HG03442 (cell line): ENCODE results near the gene BPIFB4.
"Not testable (repeated sequence)": the region's sequence is repeated elsewhere in the genome, so short reads cannot be mapped to it uniquely, and the experiment has no call there.

Experiments
- ATAC-seq: cut with Tn5 transposase; IDR thresholded peaks from one replicate; pipeline ENCODE4 v1.9.1; 2021; ENCODE audit warnings: mild to moderate bottlenecking, moderate library complexity; ENCODE audit not compliant: unreplicated experiment

The BPIFB4 gene

DNA sequence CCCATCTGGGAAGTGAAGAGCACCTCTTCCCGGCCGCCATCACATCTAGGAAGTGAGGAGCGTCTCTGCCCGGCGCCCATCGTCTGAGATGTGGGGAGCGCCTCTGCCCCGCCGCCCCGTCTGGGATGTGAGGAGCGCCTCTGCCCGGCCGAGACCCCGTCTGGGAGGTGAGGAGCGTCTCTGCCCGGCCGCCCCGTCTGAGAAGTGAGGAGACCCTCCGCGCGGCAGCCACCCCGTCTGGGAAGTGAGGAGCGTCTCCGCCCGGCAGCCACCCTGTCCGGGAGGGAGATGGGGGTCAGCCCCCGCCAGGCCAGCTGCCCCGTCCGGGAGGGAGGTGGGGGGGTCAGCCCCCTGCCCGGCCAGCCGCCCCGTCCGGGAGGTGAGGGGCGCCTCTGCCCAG, 36.1 kb downstream of the BPIFB4 start:
- not testable (repeated sequence) for ATAC-seq

DNA sequence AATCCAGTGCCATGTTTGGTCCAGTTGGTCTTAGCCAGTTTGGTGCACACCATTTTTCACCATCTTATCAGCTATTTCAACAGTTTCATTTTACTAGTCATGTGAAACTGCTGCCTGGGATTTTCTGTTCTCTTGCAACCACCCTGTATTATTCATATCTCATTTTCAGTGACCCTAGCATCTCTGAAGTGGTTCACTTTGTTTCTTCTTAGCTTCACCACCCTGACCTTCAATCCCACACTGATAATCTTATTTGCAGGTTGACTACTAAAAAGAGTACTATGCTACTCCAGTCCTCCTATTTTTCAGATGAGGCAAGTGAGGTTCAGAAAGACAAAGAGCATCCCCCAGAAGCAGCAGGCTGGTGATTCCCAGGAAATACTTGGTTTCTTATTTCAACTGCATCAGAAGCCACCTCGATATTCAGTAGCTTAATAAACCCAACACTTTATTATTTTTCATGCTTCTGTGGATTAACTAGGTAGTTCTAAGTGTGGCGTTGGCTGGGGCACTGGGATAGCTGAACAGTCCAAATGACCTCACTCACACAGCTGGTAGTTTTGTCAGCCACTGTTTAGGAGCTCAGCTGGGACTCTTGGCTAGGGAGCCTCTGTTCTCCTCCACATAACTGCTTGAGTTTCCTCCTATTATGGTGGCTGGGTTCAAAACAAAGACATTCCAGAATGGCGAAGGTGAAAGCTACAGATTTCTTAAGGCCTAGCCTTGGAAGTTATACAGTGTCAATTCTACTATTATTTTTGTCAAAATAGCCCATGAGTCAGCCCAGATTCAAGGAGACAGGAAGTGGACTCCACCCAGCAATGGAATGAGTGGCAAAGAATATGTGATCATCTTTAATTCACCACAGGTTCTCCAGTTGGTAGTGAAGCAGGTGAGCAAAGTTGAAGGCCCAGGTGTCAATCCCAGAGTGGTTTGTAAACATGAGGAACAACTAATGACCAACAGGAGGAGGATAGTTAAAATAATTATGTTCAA, 40.6 kb downstream of the BPIFB4 start:
- no peak for ATAC-seq

DNA sequence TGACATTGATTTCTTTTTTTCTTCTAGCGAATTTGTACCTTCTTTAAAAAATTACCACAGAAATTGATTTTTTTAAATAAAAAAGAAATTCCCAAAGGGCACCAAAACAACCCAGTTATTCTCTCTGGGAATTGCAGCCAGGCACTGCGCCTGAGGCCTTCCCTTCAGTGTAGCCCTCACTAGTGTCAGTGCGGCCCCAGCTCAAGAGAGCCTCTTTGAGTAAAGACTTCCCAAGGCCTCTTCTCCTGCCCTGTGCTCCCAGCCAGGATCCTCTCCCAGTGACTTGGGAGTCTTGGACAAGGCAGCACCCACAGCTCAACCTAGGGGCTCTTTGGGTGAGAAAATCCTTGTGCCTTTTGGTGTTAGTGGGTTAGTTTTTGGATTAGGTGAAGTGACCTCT, 41.5 kb downstream of the BPIFB4 start:
- ATAC-seq = no peak

DNA sequence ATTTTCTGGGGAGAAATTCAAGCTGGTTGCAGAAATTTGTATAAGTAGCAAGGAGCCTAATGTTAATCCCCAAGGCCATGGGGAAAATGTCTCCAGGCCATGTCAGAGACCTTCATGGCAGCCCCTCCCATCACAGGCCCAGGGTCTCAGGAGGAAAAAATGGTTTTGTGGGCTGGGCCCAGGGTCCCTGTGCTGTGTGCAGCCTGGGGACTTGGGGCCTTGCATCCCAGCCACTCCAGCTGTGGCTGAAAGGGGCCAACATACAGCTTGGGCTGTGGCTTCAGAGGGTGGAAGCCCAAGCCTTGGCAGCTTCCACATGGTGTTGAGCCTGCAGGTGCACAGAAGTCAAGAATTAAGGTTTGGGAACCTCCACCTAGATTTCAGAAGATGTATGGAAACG, 42.9 kb downstream of the BPIFB4 start:
- not testable (repeated sequence) for ATAC-seq

DNA sequence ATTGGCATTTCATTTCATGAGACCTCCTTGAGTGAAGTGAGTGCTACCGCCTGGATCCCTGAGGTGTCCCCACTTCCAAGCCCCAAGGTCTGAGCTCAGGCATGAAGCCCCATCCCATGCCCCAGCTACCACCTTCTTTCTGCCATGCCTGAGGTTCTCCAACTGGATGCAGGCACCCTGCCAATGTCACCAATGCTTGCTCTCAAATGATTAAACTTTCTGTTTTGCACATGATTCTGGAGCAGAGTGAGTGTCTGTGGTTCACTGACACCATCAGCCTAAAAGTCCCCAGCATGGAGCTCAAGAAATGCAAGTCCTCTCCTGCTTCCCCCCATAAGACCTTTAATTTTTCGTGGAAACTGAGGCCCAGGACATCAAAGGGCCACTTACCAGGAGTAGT, 44.8 kb downstream of the BPIFB4 start:
- no peak for ATAC-seq

DNA sequence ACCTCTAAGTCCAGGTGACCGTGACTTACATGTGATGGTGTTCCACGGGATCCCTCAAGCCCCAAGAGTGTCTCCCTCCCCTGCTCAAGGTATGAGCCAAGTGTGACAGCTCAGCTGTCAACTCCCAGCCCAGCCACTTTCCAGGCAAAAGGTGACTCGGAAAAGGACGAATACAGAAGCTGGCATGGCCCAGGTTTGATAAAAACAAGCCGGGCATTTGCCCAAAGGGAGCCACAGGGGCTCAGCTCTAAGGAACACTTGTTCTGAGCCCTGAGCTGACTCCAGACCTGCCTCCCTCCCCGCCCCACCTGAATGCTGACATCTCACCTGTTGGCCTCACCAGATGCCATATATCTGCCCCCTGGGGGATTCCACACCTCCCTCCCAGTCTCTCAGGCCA, 45.6 kb downstream of the BPIFB4 start:
- ATAC-seq = no peak

DNA sequence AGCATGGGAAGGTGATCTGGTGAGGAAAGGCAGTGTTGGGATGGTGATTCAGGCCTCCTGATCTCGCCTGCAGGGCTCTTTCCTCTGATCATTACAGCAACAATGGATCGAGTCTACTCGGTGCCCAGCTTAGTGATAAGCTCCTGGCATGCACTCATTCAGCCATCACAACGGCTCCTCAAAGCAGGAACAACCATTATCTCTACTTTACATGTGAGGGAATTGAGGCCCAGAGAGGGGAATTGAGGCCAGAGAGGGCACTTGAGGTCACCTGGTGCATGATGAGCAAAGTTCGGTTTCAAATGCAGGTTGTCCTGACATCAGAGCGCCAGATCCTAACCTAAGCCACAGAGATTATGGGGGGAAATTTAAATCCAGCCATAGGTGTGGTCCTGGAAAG, 46.5 kb downstream of the BPIFB4 start:
- ATAC-seq = no peak

DNA sequence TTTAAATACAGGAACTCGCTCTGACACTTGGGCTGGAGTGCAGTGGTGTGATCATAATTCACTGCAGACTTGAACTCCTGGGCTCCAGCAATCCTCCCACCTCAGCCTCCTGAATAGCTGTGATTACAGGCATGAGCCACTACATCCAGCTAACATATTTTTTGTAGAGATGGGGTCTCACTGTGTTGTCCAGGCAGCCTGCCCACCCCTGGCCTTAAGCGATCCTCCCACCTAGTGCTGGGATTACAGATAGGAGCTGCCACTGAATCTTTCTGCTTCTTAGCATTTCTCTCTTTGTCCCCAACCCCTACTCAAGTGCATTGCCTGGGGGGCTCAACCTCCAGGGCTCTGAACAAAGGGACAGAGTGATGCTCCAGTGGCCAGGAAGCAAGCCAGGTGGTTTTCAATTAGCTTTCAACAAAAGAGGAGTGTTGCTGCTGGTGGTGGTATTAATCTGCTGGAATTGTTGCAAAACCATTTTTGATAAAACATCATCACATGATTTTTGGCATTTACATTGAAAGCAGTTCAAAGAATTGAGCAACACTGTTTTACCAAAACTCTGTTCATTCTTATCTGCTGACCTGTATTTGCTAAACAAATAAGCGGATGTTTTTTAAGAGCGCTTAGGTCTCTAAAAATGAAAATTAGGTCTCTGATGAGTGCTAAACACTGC, 48.1 kb downstream of the BPIFB4 start:
- ATAC-seq = no peak

DNA sequence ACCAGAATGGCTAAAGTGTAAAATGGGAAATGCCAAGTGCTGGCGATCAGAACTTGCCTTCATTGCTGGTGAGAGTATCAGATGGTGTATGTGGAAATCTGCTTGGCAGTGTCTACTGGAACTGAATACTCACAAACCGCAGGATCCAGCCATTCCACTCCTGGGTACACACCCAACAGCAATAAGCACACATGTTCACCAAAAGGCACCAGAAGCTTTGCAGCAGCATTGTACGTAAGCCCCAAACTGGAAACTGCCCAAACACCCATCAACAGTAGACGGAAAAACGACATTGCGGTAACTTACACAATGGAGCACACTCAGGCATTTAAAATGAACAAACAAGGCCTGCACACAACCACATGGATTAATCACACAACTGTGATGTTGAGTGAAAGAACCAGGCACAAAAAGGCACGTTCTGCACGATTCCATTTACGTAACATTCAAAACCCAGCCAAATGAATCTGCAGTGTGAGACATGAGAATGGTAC, 51.2 kb downstream of the BPIFB4 start:
- no peak for ATAC-seq

DNA sequence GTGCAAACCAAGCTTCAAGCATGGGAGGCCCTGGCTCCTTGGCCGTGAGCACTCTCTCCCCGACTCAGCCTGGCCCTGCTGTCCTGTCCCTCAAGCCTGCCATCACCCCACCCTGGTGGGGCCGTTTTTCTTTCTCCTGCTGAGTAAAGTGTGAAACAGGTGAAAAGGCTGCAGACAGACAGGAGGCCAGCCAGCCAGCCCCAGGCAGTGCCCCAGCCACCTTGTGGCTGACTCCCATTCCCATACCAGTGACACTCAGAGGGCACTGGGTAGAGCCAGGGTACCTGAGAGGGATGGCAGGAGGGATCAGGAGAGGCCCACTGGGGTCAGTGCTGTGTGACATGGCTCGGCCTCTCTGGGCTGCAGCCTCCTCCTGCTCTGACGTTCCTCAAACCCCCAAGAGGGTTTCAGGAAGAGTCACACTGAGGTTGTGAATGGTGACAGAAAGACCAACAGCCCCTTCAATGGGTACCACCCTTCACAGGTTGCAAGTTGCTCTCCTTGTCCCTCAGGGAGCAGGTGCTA, 52.6 kb downstream of the BPIFB4 start:
- no peak for ATAC-seq

DNA sequence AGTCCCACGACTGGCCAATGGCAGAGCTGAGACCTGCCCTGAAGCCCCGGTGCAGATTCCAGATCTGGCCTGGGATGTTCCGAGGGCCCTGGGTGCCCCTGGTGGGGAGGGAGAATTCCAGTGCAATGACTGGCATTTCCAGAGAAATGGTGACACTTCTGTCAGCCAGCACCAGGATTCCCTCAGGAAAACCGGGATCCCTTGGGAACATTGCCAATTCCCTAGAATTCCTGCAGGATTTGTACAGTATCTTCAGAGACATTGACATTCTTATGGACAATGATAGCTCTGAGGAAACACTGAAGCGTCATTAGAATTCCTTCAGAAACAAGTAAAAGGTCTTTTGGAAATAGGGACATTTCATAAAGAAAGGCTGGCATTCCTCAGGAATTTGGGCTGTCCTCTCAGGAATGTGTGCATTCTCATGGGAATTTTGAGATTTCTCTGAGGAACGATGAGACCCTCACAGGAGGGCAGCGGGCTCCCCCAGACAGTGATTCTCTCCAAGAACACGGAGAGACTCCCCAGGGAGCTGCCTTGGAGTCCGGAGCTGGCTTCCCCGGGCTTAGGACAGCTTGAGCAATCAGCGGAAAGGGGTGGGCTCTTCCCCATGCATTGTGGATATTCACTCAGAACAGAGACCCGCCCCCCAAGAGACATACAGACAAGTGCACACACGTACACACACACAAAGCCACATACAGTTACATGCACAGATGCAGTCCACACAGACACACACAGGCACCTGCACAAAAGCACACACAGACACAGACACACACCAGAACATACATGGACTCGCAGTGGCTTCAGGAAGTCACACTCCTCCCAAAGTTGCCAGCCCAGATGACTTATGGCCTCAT, 53.3 kb downstream of the BPIFB4 start:
- ATAC-seq = no peak

DNA sequence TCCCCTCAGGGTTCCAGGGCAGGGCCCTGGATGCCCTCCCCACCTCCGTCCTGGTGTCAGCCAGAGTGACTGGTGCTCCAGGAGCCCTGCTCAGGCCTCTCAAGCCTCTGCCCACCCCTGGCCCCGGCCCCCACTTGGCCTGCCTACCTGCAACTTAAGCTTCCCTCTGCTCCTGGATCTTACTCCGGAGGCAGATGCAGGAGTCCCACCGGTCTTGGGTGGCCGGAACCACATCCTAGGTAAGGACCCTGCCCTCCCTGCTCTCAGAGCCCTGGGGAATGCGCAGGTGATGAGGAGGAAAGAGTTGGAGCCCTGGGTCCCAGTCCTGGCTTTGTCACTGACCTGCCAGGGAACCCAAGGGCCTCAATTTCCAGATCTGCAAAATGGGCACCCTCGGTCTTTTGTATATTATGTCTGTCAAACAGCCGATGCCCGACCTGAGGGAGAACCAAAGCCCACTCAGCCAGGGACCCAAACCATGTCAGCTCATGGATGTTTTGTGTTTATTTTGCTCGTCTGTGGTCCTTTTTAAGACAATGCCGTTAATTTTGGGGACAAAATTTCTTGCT, 54.0 kb downstream of the BPIFB4 start:
- no peak for ATAC-seq

DNA sequence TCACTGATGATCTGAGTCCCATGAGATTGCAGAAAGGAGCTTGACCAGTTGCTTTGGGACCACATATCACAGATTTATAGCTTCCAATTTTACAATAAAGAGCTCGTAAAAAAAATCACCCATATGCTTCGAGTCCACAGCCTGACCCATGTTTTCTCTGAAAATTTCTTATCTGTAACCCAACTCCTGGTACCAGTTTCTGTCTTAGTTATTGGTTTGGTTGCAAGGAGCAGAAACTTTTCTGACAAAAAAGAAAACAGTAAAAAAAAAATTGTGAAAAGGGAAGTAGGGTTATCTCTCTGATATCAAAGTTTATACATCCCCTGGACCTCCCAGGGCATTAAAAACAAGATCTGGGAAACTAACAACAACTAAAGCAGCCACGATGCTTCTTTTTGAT, 57.8 kb downstream of the BPIFB4 start:
- no peak for ATAC-seq

DNA sequence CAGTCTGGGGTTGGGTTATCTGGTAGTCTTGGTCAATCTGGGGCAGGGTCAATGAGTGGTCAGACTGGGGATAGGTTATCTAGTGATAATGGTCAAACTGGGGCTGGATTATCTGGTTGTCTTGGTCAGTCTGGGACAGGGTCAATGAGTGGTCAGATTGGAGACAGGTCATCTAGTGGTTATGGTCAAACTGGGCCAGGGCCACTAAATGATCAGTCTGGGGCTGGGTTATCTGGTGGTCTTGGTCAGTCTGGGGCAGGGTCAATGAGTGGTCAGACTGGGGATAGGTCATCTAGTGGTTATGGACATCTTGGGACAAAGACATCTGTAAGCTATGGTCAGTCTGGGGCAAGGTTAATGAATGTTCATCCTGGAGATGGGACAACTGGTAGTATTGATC, 60.0 kb downstream of the BPIFB4 start:
- no peak for ATAC-seq

DNA sequence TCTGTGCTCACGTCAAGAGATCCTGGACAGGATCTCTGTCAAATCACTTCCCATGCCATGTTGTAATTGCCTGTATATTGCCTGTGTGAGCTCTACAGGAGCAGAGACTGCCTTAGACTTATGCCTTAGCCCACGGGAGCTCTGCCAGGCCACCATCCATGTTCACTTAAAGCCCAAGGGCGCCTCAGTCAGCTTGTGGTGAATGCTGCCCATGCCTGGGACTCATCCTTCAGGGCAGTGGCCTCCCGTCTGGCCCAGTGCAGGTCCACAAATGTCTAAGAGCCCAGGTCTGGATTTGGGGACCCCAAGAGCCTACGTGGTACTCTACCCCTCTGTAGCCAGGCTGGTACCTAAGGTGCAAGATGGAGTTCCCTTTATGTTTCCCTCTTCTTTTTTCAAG, 66.1 kb downstream of the BPIFB4 start:
- no peak for ATAC-seq

DNA sequence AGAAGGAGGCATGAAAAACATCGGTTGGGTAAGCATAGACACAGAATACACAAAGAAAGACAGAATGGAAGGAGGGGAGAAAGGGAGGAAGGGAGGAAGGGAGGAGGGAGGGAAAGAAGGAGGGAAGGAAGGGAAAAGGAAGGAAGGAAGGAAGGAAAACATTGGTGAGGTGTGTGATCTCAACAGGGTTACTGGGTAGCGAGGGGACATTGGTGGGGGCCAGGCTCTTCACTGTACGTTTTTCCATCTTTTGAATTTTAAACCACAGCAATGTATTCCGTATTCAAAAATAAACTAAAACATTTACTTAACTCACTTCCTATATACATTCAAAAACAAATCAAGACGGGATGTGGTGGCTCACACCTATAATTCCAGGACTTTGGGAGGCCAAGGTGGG, 67.9 kb downstream of the BPIFB4 start:
- ATAC-seq = no peak

DNA sequence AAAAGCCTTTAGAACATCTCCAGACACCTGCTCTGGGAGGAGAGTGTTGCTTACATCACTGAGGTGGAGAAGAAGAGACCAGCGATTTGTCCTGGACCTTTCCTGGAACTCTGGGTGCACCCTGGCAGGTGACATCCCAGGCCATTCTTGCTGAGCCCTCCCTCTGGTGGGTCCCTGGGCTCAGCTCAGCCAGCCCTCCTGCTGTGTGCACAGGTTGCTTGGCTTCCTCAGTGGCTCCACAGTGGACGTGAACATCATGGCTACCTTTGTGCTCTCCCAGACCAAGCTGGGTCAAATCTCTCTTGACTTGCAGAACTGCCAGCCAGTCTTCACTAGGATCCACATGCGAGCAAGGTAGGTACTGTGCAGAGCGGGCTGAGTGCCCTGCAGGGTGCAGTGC, 68.6 kb downstream of the BPIFB4 start:
- ATAC-seq = no peak

DNA sequence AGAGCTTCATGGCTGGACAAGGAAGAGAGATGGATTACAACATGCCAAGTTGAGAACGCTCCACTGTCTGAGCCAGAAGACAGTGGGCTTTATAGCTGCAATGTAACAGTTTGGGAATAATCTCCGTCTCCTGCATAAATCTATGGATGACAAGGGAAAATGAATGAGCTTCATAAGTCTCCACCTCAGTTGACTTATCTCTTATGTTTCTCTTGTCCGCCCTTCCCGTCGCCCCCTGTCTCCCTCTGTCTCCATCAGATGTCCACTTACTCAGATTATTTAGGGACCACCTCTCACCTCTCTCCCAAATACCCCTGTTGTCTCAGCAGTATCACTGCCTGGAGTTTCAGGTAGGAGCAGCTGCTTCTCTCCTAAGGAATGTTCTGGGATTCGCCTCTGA, 74.8 kb downstream of the BPIFB4 start:
- ATAC-seq = no peak

DNA sequence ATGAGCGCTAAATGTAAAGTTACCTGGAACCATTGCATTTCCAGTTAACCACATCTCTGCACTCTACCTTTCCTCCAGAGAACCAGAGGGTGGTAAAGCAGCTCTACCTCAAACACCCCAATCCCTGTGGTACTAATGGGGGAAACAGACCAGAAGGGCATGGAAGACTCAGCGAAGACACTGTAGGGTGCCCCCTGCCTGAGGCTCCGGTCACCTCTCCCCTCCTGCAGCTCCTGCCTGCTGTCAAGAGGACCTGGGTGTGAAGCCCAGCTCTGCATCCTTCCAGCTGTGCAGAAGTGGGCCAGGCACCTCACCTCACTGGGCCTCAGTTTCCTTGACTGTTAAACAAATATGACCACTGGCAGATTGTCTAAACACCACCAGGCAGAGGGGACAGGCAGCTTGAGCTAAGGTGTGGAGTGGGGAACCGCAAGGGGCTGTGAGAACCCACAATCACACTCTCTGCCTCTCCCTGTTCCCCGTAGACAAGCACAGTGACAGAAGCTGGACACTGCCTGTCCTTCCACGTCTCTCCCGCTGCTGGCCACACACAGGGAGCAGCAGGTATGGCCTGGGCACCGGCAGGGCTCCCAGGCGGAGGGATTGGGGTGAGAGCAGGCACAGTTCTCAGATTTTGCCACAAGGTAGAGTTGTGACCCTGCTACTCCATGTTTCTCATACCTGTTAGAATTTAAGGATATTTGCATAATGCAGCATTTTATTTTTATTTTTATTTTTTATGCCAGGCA, 79.4 kb downstream of the BPIFB4 start:
- no peak for ATAC-seq

DNA sequence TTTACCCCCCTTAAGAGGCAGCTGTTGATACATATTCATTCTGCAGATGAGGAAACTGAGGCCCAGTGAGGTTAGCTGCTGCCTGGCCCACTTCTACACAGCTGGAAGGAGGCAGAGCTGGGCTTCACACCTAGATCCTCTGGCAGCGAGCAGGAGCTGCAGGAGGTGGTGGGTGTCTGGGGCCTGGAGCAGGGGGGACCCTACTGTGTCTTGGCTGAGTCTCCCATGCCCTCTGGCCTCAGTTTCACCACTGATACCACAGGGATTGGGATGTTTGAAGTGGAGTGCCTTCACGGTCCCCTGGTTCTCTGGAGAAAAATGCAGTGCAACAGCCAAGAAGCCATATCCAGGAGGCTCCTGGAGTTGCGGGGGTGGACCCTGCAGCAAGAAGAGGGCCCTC, 80.3 kb downstream of the BPIFB4 start:
- ATAC-seq = no peak
